UCSD-AML1 (cell line): ENCODE results near the gene PRKAG3.
"Not testable (repeated sequence)": the region's sequence is repeated elsewhere in the genome, so short reads cannot be mapped to it uniquely, and the experiment has no call there.

Source experiments
- DNase-seq: peaks from one replicate; lab custom pipeline; 2025; ENCODE audit not compliant: unreplicated experiment; lab: John Stamatoyannopoulos, UW

PRKAG3 gene

GRCh38 chr2:218863021-218863520 is 31.5 kb upstream of the PRKAG3 start:
- DNase-seq: no peak

GRCh38 chr2:218861645-218862318 is 30.2 kb upstream of the PRKAG3 start:
- DNase-seq: no peak

GRCh38 chr2:218860950-218861381 is 29.4 kb upstream of the PRKAG3 start:
- peak; percentile 48 for DNase-seq

GRCh38 chr2:218859988-218860831 is 28.6 kb upstream of the PRKAG3 start:
- no peak for DNase-seq

- no peak for DNase-seq
Observed at GRCh38 chr2:218859556-218859987, 28.0 kb upstream of the PRKAG3 start, which contains the start of gene WNT6. Gene WNT6, plus strand, starts transcription at chr2:218859805. Its CDS starts 233 bp downstream, at chr2:218860038.

GRCh38 chr2:218858671-218859555 is 27.3 kb upstream of the PRKAG3 start:
- no peak for DNase-seq

- no peak for DNase-seq
Observed at GRCh38 chr2:218858138-218858445, 26.5 kb upstream of the PRKAG3 start.

- DNase-seq: no peak
Observed at GRCh38 chr2:218857371-218858137, 26.0 kb upstream of the PRKAG3 start.

- DNase-seq: no peak
Observed at GRCh38 chr2:218856896-218857243, 25.3 kb upstream of the PRKAG3 start.

- DNase-seq: no peak
Observed at GRCh38 chr2:218856167-218856895, 24.7 kb upstream of the PRKAG3 start.

GRCh38 chr2:218855305-218856166 is 23.9 kb upstream of the PRKAG3 start:
- DNase-seq: no peak

GRCh38 chr2:218854860-218855259 is 23.3 kb upstream of the PRKAG3 start:
- DNase-seq: no peak

GRCh38 chr2:218853766-218854165 is 22.2 kb upstream of the PRKAG3 start:
- DNase-seq: no peak

- peak; percentile 61 for DNase-seq
Observed at GRCh38 chr2:218852911-218853667, 21.5 kb upstream of the PRKAG3 start.

- no peak for DNase-seq
Observed at GRCh38 chr2:218851286-218851685, 19.7 kb upstream of the PRKAG3 start.

- no peak for DNase-seq
Observed at GRCh38 chr2:218850796-218851195, 19.2 kb upstream of the PRKAG3 start.

GRCh38 chr2:218849721-218850120 is 18.1 kb upstream of the PRKAG3 start:
- DNase-seq: no peak

GRCh38 chr2:218846963-218847362 is 15.4 kb upstream of the PRKAG3 start:
- not testable (repeated sequence) for DNase-seq
